ENCODE data around the gene SLC37A4. TPM values are rescaled to one million over a fixed set of nuclear protein-coding genes. Genes with fewer than 3 reads are reported as not detected.

Gene SLC37A4
- total and polyA plus RNA-seq, 2 of the 8 experiments (the other 6 are each of a cell fraction or from before 2014, with no cell fraction given) = 35.1 to 91.9 TPM

GRCh38 chr11:119056421-119056999, 25.8 kb upstream of the SLC37A4 start (continued):
- TF ChIP-seq, protein P1, sequence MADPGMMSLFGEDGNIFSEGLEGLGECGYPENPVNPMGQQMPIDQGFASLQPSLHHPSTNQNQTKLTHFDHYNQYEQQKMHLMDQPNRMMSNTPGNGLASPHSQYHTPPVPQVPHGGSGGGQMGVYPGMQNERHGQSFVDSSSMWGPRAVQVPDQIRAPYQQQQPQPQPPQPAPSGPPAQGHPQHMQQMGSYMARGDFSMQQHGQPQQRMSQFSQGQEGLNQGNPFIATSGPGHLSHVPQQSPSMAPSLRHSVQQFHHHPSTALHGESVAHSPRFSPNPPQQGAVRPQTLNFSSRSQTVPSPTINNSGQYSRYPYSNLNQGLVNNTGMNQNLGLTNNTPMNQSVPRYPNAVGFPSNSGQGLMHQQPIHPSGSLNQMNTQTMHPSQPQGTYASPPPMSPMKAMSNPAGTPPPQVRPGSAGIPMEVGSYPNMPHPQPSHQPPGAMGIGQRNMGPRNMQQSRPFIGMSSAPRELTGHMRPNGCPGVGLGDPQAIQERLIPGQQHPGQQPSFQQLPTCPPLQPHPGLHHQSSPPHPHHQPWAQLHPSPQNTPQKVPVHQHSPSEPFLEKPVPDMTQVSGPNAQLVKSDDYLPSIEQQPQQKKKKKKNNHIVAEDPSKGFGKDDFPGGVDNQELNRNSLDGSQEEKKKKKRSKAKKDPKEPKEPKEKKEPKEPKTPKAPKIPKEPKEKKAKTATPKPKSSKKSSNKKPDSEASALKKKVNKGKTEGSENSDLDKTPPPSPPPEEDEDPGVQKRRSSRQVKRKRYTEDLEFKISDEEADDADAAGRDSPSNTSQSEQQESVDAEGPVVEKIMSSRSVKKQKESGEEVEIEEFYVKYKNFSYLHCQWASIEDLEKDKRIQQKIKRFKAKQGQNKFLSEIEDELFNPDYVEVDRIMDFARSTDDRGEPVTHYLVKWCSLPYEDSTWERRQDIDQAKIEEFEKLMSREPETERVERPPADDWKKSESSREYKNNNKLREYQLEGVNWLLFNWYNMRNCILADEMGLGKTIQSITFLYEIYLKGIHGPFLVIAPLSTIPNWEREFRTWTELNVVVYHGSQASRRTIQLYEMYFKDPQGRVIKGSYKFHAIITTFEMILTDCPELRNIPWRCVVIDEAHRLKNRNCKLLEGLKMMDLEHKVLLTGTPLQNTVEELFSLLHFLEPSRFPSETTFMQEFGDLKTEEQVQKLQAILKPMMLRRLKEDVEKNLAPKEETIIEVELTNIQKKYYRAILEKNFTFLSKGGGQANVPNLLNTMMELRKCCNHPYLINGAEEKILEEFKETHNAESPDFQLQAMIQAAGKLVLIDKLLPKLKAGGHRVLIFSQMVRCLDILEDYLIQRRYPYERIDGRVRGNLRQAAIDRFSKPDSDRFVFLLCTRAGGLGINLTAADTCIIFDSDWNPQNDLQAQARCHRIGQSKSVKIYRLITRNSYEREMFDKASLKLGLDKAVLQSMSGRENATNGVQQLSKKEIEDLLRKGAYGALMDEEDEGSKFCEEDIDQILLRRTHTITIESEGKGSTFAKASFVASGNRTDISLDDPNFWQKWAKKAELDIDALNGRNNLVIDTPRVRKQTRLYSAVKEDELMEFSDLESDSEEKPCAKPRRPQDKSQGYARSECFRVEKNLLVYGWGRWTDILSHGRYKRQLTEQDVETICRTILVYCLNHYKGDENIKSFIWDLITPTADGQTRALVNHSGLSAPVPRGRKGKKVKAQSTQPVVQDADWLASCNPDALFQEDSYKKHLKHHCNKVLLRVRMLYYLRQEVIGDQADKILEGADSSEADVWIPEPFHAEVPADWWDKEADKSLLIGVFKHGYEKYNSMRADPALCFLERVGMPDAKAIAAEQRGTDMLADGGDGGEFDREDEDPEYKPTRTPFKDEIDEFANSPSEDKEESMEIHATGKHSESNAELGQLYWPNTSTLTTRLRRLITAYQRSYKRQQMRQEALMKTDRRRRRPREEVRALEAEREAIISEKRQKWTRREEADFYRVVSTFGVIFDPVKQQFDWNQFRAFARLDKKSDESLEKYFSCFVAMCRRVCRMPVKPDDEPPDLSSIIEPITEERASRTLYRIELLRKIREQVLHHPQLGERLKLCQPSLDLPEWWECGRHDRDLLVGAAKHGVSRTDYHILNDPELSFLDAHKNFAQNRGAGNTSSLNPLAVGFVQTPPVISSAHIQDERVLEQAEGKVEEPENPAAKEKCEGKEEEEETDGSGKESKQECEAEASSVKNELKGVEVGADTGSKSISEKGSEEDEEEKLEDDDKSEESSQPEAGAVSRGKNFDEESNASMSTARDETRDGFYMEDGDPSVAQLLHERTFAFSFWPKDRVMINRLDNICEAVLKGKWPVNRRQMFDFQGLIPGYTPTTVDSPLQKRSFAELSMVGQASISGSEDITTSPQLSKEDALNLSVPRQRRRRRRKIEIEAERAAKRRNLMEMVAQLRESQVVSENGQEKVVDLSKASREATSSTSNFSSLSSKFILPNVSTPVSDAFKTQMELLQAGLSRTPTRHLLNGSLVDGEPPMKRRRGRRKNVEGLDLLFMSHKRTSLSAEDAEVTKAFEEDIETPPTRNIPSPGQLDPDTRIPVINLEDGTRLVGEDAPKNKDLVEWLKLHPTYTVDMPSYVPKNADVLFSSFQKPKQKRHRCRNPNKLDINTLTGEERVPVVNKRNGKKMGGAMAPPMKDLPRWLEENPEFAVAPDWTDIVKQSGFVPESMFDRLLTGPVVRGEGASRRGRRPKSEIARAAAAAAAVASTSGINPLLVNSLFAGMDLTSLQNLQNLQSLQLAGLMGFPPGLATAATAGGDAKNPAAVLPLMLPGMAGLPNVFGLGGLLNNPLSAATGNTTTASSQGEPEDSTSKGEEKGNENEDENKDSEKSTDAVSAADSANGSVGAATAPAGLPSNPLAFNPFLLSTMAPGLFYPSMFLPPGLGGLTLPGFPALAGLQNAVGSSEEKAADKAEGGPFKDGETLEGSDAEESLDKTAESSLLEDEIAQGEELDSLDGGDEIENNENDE (IDR thresholded peaks at IDR 0.05; ENCODE audit: insufficient replicate concordance, low read length) = no peak
- TF ChIP-seq TCF12 (IDR thresholded peaks at IDR 0.05; ENCODE audit: low read depth, low read length) (no peak), EZH2 (IDR thresholded peaks at IDR 0.05; ENCODE audit: low read depth, low read length, severe bottlenecking) (no peak), POLR2AphosphoS5 (IDR thresholded peaks at IDR 0.05; ENCODE audit: low read depth, low read length) (peak; percentile 33; the same call in 1 of the 2 replicates), KDM1A (IDR thresholded peaks at IDR 0.05; ENCODE audit: borderline replicate concordance, low read length) (peak; percentile 43; the same call in 1 of the 2 replicates), ASH2L (IDR thresholded peaks at IDR 0.05; ENCODE audit: low read length) (peak; percentile 96), SP4 (IDR thresholded peaks at IDR 0.05; ENCODE audit: low read length) (no peak), EGR1 (IDR thresholded peaks at IDR 0.05; ENCODE audit: borderline replicate concordance, low read depth, low read length) (no peak; the same call in 1 of the 2 replicates), SUZ12 (IDR thresholded peaks at IDR 0.05; ENCODE audit: low read length) (no peak), JUN (IDR thresholded peaks at IDR 0.05; ENCODE audit: low read depth, low read length) (no peak), BCL11A (IDR thresholded peaks at IDR 0.05; ENCODE audit: low read depth in 2 of 2, low read length in 2 of 2) (no peak), KDM4A (IDR thresholded peaks at IDR 0.05; ENCODE audit: low read depth, low read length, severe bottlenecking) (peak; percentile 91)
